Dedifferentiated amniotic fluid mesenchymal stem cell (primary cell): ENCODE measurements around the gene CTNNA1.
"Not testable (repeated sequence)": the region's sequence is repeated elsewhere in the genome, so short reads cannot be mapped to it uniquely, and the experiment has no call there.

Experiments
- DNase-seq: peaks from one replicate; pipeline ENCODE4 v3.0.0-alpha.2; 2016; ENCODE audit errors: extremely low spot score

The CTNNA1 gene

GRCh38 chr5:138752951-138753793 lies at the start of gene CTNNA1:
TSS of gene CTNNA1 (plus strand) at chr5:138753425. CDS start at chr5:138781925, 28,500 bp downstream.
- peak; percentile 57 for DNase-seq

GRCh38 chr5:138703777-138704176 lies 49.4 kb upstream of the CTNNA1 start:
- not testable (repeated sequence) for DNase-seq

- no peak for DNase-seq
Measured at GRCh38 chr5:138705007-138705406, 48.2 kb upstream of the CTNNA1 start.

GRCh38 chr5:138705567-138705966 lies 47.7 kb upstream of the CTNNA1 start:
- no peak for DNase-seq

- no peak for DNase-seq
Measured at GRCh38 chr5:138706655-138707480, 46.4 kb upstream of the CTNNA1 start.

- DNase-seq, result no peak
Measured at GRCh38 chr5:138708791-138709190, 44.4 kb upstream of the CTNNA1 start.

GRCh38 chr5:138709202-138709601 lies 44.0 kb upstream of the CTNNA1 start:
- DNase-seq, result no peak

- no peak for DNase-seq
Measured at GRCh38 chr5:138711087-138711486, 42.1 kb upstream of the CTNNA1 start.

- no peak for DNase-seq
Measured at GRCh38 chr5:138711811-138712210, 41.4 kb upstream of the CTNNA1 start.

- no peak for DNase-seq
Measured at GRCh38 chr5:138712324-138712723, 40.9 kb upstream of the CTNNA1 start.

- no peak for DNase-seq
Measured at GRCh38 chr5:138712791-138713190, 40.4 kb upstream of the CTNNA1 start.

- DNase-seq, result no peak
Measured at GRCh38 chr5:138713247-138713646, 40.0 kb upstream of the CTNNA1 start.

- no peak for DNase-seq
Measured at GRCh38 chr5:138714694-138715093, 38.5 kb upstream of the CTNNA1 start.

GRCh38 chr5:138715931-138716432 lies 37.2 kb upstream of the CTNNA1 start:
- DNase-seq, result not testable (repeated sequence)

- DNase-seq, result no peak
Measured at GRCh38 chr5:138716456-138716924, 36.7 kb upstream of the CTNNA1 start.

GRCh38 chr5:138717399-138717798 lies 35.8 kb upstream of the CTNNA1 start:
- DNase-seq, result no peak

GRCh38 chr5:138719811-138720210 lies 33.4 kb upstream of the CTNNA1 start:
- DNase-seq, result no peak

GRCh38 chr5:138720840-138721239 lies 32.4 kb upstream of the CTNNA1 start:
- DNase-seq, result no peak

GRCh38 chr5:138721979-138722378 lies 31.2 kb upstream of the CTNNA1 start:
- DNase-seq, result no peak

GRCh38 chr5:138722544-138723177 lies 30.6 kb upstream of the CTNNA1 start:
- no peak for DNase-seq

GRCh38 chr5:138724470-138725146 lies 28.6 kb upstream of the CTNNA1 start:
- no peak for DNase-seq
